Ectodermal cell (in vitro differentiated cells): ENCODE results near the gene PTK7.

Source experiments
- H3K27ac ChIP-seq: 2 replicates; pipeline ENCODE4 v1.7.0; 2013; ENCODE audit warnings: mild to moderate bottlenecking, low read depth, low read length; ENCODE audit not compliant: insufficient read depth, poor library complexity, severe bottlenecking
- H3K27me3 ChIP-seq: 2 replicates; pipeline ENCODE4 v1.7.0; 2013; ENCODE audit warnings: mild to moderate bottlenecking, low read length; ENCODE audit not compliant: insufficient read depth, control insufficient read depth, poor library complexity, severe bottlenecking
- H3K36me3 ChIP-seq: one replicate; pipeline ENCODE4 v1.7.0; 2013; ENCODE audit warnings: low read length; ENCODE audit not compliant: control insufficient read depth, insufficient read depth
- H3K4me1 ChIP-seq: one replicate; pipeline ENCODE4 v1.7.0; 2013; ENCODE audit warnings: low read length; ENCODE audit not compliant: control insufficient read depth, insufficient read depth
- H3K4me3 ChIP-seq: 2 replicates; pipeline ENCODE4 v1.7.0; 2013; ENCODE audit warnings: low read depth, low read length, control low read depth; ENCODE audit not compliant: insufficient read depth
- H3K9me3 ChIP-seq: 2 replicates; pipeline ENCODE4 v1.7.0; 2013; ENCODE audit warnings: mild to moderate bottlenecking, low read length, moderate library complexity; ENCODE audit not compliant: control insufficient read depth
- WGBS, 2 experiments: methylation state at CpG; one replicate each; pipeline ENCODE4 v1.1.7; 2013; ENCODE audit warnings: missing lambda C conversion rate in 2 of 2; 5-methylcytosine and 5-hydroxymethylcytosine counted together

The PTK7 gene

GRCh38 chr6:43146709-43147688 is 70.9 kb downstream of the PTK7 start:
- Histone ChIP-seq H3K4me1 (peaks cover 7% of the 10 kb centered on the region), H3K27ac (no peak overlapping the region), H3K36me3 (peaks cover 10% of the 10 kb centered on the region), H3K4me3 (no peak overlapping the region), H3K9me3 (no peaks in the 10 kb centered on the region), H3K27me3 (no peaks in the 10 kb centered on the region)
- WGBS, 2 experiments, result 94 to 96% methylated on average over 8 of the region's 8 CpGs

DNA sequence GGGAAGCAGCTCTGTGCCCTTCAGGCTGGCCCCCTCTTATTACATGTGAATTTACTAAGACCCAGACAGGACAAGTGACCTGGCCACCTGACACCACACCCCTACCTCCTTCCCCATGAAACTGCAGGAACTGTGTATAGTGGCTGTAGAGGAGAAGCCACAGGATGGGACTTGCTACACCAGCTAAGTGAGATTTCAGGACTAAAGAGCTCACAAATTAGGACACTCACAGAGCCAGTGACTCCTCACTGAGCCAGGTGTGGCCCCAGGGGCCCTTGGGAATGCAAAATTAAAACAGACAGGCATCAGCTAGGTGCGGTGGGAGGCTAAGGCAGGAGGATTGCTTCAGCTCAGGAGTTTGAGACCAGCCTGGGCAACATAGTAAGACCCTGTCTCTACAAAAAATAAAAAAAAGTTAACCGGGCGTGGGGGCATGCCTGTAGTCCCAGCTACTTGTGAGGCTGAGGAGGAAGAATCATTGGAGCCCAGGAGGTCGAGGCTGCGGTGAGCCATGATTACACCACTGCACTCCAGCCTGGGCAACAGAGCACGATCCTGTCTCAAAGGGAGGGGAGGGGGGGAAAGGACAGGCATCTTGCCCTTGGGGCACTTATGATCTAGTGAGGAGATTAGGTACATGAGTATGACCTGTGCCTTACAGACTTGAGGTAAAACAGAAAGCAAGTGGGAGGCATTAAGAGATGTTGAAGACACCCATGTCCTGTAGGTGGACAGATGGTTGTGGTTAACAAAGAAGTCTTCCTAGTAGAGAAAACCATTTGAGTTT is 71.8 kb downstream of the PTK7 start:
- peaks cover 6% of the 10 kb centered on the region for H3K4me1 ChIP-seq
- H3K9me3 ChIP-seq, result no peaks in the 10 kb centered on the region
- H3K27ac ChIP-seq, result no peak overlapping the region
- no peak overlapping the region for H3K4me3 ChIP-seq
- H3K36me3 ChIP-seq, result peaks cover 13% of the 10 kb centered on the region
- 91 to 93% methylated on average over 6 of the region's 6 CpGs for WGBS, 2 experiments
- H3K27me3 ChIP-seq, result no peaks in the 10 kb centered on the region

- WGBS, 2 experiments, result 91 to 100% methylated on average over 1 of the region's 1 CpG
- Histone ChIP-seq H3K27me3 (no peaks in the 10 kb centered on the region), H3K4me1 (no peaks in the 10 kb centered on the region), H3K9me3 (no peaks in the 10 kb centered on the region), H3K4me3 (no peak overlapping the region), H3K27ac (no peak overlapping the region), H3K36me3 (peaks cover 13% of the 10 kb centered on the region)
These were observed 73.2 kb downstream of the PTK7 start for GRCh38 chr6:43149265-43149664.

GRCh38 chr6:43150051-43150751 is 74.1 kb downstream of the PTK7 start:
- Histone ChIP-seq H3K36me3 (peaks cover 14% of the 10 kb centered on the region), H3K27me3 (no peaks in the 10 kb centered on the region), H3K4me3 (no peak overlapping the region), H3K27ac (no peak overlapping the region), H3K9me3 (no peaks in the 10 kb centered on the region), H3K4me1 (no peaks in the 10 kb centered on the region)
- 95 to 98% methylated on average over 7 of the region's 7 CpGs for WGBS, 2 experiments

DNA sequence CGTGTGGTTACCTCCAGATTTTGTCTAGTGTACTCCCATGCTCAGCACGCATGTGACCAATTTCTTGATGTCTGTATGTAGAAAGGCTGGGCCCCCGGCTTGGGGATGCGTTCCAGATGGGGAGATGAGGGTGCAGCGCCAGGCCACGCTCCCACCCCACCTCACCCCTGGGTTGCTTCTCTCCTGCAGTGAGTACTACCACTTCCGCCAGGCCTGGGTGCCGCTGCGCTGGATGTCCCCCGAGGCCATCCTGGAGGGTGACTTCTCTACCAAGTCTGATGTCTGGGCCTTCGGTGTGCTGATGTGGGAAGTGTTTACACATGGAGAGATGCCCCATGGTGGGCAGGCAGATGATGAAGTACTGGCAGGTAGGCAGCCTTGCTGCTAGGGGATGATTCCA is 83.5 kb downstream of the PTK7 start:
- Histone ChIP-seq H3K36me3 (peaks cover 10% of the 10 kb centered on the region), H3K4me3 (no peak overlapping the region), H3K4me1 (no peaks in the 10 kb centered on the region), H3K27me3 (no peaks in the 10 kb centered on the region), H3K27ac (no peak overlapping the region), H3K9me3 (no peaks in the 10 kb centered on the region)
- WGBS, 2 experiments, result 92 to 97% methylated on average over 11 of the region's 11 CpGs

DNA sequence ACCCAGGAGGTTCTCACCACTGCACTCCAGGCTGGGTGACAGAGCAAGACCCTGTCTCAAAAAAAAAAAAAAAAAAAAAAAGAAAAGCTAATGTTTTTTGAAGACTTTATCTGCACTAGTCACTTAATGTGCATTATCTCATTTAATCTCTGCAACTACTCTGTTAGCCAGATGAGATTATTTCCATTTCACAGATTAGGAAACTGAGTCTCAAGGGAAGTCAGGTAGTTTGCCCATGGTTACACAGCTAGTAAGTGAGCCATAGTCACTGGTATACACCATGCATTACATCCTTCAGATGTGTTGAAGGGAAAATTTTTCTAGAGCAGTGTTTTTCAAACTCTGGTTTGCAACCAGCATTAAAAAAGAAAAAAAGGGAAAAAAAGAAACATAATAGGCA is 87.8 kb downstream of the PTK7 start:
- H3K4me1 ChIP-seq, result no peaks in the 10 kb centered on the region
- peaks cover 8% of the 10 kb centered on the region for H3K36me3 ChIP-seq
- H3K9me3 ChIP-seq, result no peaks in the 10 kb centered on the region
- H3K27me3 ChIP-seq, result no peaks in the 10 kb centered on the region
- no peak overlapping the region for H3K4me3 ChIP-seq
- no peak overlapping the region for H3K27ac ChIP-seq

GRCh38 chr6:43170417-43170930 is 94.4 kb downstream of the PTK7 start:
- WGBS, 2 experiments, result 0 to 1% methylated on average over 18 of the region's 18 CpGs
- Histone ChIP-seq H3K9me3 (no peaks in the 10 kb centered on the region), H3K36me3 (peaks cover 3% of the 10 kb centered on the region), H3K4me3 (peak overlapping the region; percentile 89), H3K4me1 (peaks cover 14% of the 10 kb centered on the region), H3K27ac (peak overlapping the region; percentile 96), H3K27me3 (no peaks in the 10 kb centered on the region)

DNA sequence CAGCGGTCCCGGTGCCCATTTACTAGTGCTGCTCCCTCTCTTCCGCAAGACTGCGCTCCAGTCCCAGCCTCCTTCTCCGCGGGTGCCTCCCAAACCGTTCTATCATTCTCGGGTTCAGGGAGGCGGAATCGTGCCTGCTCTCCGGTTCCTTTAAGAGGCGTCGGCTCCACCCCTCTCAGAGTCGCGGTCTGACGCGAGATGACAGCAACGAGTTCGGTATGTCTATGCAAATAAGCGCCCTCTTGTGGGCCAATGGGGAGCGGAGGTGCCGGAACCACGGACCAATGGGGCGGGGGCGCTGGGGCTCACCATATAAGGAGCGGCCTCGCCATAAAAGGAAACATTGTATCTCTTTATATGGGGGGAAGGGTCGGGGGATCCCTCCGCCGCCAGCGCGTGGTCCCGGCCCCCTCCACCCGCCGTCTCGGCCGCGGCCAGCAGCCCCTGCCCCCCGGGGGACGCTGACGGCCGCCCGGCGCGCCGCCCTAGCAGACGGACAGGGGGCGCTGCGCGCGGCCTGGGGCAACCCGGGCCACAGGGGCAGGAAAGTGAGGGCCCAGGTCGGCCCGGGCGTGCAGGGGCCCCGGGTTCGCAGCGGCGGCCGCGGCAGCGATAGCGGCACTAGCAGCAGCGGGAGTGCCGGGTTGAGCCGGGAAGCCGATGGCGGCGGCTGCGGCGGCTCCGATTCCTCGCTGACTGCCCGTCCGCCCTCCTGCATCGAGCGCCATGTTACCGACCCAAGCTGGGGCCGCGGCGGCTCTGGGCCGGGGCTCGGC is 95.0 kb downstream of the PTK7 start, which contains the start of gene SRF:
SRF (plus strand) TSS at position 339 of the 776 bp plus-strand sequence; CDS start at position 727, 388 bp downstream.
- peaks cover 9% of the 10 kb centered on the region for H3K36me3 ChIP-seq
- H3K27me3 ChIP-seq, result no peaks in the 10 kb centered on the region
- peak within 1 kb of the TSS; percentile 96 for H3K27ac ChIP-seq
- 0% methylated on average over 83 of the region's 83 CpGs for WGBS, 2 experiments
- H3K4me1 ChIP-seq, result peaks cover 14% of the 10 kb centered on the region
- peak within 1 kb of the TSS; percentile 89 for H3K4me3 ChIP-seq
- no peaks in the 10 kb centered on the region for H3K9me3 ChIP-seq

DNA sequence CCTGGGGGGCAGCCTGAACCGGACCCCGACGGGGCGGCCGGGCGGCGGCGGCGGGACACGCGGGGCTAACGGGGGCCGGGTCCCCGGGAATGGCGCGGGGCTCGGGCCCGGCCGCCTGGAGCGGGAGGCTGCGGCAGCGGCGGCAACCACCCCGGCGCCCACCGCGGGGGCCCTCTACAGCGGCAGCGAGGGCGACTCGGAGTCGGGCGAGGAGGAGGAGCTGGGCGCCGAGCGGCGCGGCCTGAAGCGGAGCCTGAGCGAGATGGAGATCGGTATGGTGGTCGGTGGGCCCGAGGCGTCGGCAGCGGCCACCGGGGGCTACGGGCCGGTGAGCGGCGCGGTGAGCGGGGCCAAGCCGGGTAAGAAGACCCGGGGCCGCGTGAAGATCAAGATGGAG is 95.6 kb downstream of the PTK7 start:
- Histone ChIP-seq H3K4me3 (peak overlapping the region; percentile 89), H3K27ac (peak overlapping the region; percentile 72)
- 0 to 1% methylated on average over 57 of the region's 57 CpGs for WGBS, 2 experiments

More for the DNA sequence above, 95.6 kb downstream of the PTK7 start:
- Histone ChIP-seq H3K36me3 (peaks cover 14% of the 10 kb centered on the region), H3K4me1 (peaks cover 14% of the 10 kb centered on the region), H3K9me3 (no peaks in the 10 kb centered on the region), H3K27me3 (no peaks in the 10 kb centered on the region)
